Trophoblast cell (in vitro differentiated cells and primary cell): ENCODE results near the gene CTSW.

ENCODE experiments used
- DNase-seq, 2 donors: peaks; one replicate each; pipeline ENCODE4 v3.0.0-alpha.2; 2016
- H2AFZ ChIP-seq: 2 replicates; pipeline ENCODE4 v1.6.1; 2013; ENCODE audit warnings: low read length, moderate library complexity, mild to moderate bottlenecking; ENCODE audit not compliant: insufficient read depth, poor library complexity
- H2AK5ac ChIP-seq: 2 replicates; pipeline ENCODE4 v1.6.1; 2013; ENCODE audit warnings: mild to moderate bottlenecking, low read length
- H2BK120ac ChIP-seq: 2 replicates; pipeline ENCODE4 v1.6.1; 2013; ENCODE audit warnings: low read length, mild to moderate bottlenecking, moderate library complexity; ENCODE audit not compliant: insufficient read depth, poor library complexity
- H2BK12ac ChIP-seq: 2 replicates; pipeline ENCODE4 v1.6.1; 2013; ENCODE audit warnings: mild to moderate bottlenecking, low read length, moderate library complexity
- H2BK5ac ChIP-seq: 2 replicates; pipeline ENCODE4 v1.6.1; 2013; ENCODE audit warnings: low read length, low read depth, moderate library complexity, mild to moderate bottlenecking; ENCODE audit not compliant: poor library complexity
- H3K14ac ChIP-seq: 2 replicates; pipeline ENCODE4 v1.6.1; 2013; ENCODE audit warnings: mild to moderate bottlenecking, low read length
- H3K18ac ChIP-seq: 2 replicates; pipeline ENCODE4 v1.6.1; 2013; ENCODE audit warnings: mild to moderate bottlenecking, low read length
- H3K23ac ChIP-seq: 2 replicates; pipeline ENCODE4 v1.6.1; 2013; ENCODE audit warnings: low read length
- H3K27ac ChIP-seq: 2 replicates; pipeline ENCODE4 v1.5.1; 2013; ENCODE audit warnings: low read depth, mild to moderate bottlenecking, inconsistent platforms, low read length, moderate library complexity
- H3K27me3 ChIP-seq: 2 replicates; pipeline ENCODE4 v1.6.1; 2013; ENCODE audit warnings: inconsistent platforms, mild to moderate bottlenecking, low read length, moderate library complexity; ENCODE audit not compliant: insufficient read depth
- H3K36me3 ChIP-seq, 2 experiments: 1 replicate in 1 of 2; 2 replicates in 1 of 2; pipeline ENCODE4 v1.6.1; 2013; ENCODE audit warnings: low read length in 2 of 2, mild to moderate bottlenecking in 2 of 2, moderate library complexity in 1 of 2; ENCODE audit not compliant: insufficient read depth in 2 of 2, control insufficient read depth in 1 of 2
- H3K4ac ChIP-seq: 2 replicates; pipeline ENCODE4 v1.6.1; 2013; ENCODE audit warnings: low read depth, mild to moderate bottlenecking, low read length, moderate library complexity
- H3K4me1 ChIP-seq, 2 experiments: 1 replicate in 1 of 2; 2 replicates in 1 of 2; pipeline ENCODE4 v1.6.1; 2013; ENCODE audit warnings: low read length in 2 of 2, mild to moderate bottlenecking in 2 of 2, moderate library complexity in 1 of 2; ENCODE audit not compliant: insufficient read depth in 2 of 2, control insufficient read depth in 1 of 2
- H3K4me2 ChIP-seq: 2 replicates; pipeline ENCODE4 v1.6.1; 2013; ENCODE audit warnings: inconsistent platforms, mild to moderate bottlenecking, low read length, moderate library complexity
- H3K4me3 ChIP-seq: 2 replicates; pipeline ENCODE4 v1.5.1; 2013; ENCODE audit warnings: mild to moderate bottlenecking, low read depth, low read length, inconsistent platforms
- H3K79me1 ChIP-seq: one replicate; pipeline ENCODE4 v1.6.1; 2013; ENCODE audit warnings: low read length
- H3K79me2 ChIP-seq: 2 replicates; pipeline ENCODE4 v1.6.1; 2013; ENCODE audit warnings: low read length, mild to moderate bottlenecking; ENCODE audit not compliant: control insufficient read depth, insufficient read depth, poor library complexity
- H3K9ac ChIP-seq: 2 replicates; pipeline ENCODE4 v1.6.1; 2013; ENCODE audit warnings: mild to moderate bottlenecking, low read length
- H3K9me3 ChIP-seq: 2 replicates; pipeline ENCODE4 v1.6.1; 2013; ENCODE audit warnings: low read depth, mild to moderate bottlenecking, control low read depth, inconsistent platforms, low read length; ENCODE audit not compliant: insufficient read depth
- H4K12ac ChIP-seq: 2 replicates; pipeline ENCODE4 v1.6.1; 2013; ENCODE audit warnings: low read depth, mild to moderate bottlenecking, low read length, moderate library complexity
- H4K8ac ChIP-seq: 2 replicates; pipeline ENCODE4 v1.6.1; 2013; ENCODE audit warnings: low read depth, mild to moderate bottlenecking, low read length, moderate library complexity
- H4K91ac ChIP-seq: one replicate; pipeline ENCODE4 v1.6.1; 2013; ENCODE audit warnings: low read depth, mild to moderate bottlenecking, low read length, moderate library complexity
- WGBS: extraction: QIAGEN DNeasy Blood & Tissue Kit; methylation state at CpG from one replicate; pipeline ENCODE4 v1.1.7; 2013; ENCODE audit warnings: missing lambda C conversion rate; ENCODE audit not compliant: insufficient read length, insufficient coverage; ENCODE audit errors: extremely low coverage; 5-methylcytosine and 5-hydroxymethylcytosine counted together

CTSW gene

GRCh38 chr11:65857500-65857852 lies 22.2 kb upstream of the CTSW start:
- Histone ChIP-seq H2AFZ (peak overlapping the region; percentile 59), H3K18ac (peak overlapping the region; percentile 95), H4K8ac (peak overlapping the region; percentile 59), H4K12ac (peak overlapping the region; percentile 83), H3K14ac (peak overlapping the region; percentile 99), H3K27me3 (no peaks in the 10 kb centered on the region), H3K79me1 (peaks cover 30% of the 10 kb centered on the region), H3K23ac (no peak overlapping the region), H3K4me1 (peaks cover 17 to 18% of the 10 kb centered on the region in 2 experiments), H3K36me3 (peaks cover 52 to 53% of the 10 kb centered on the region in 2 experiments), H3K4me3 (peak overlapping the region; percentile 98), H2AK5ac (peak overlapping the region; percentile 97), H2BK5ac (peak overlapping the region; percentile 89), H3K79me2 (peaks cover 35% of the 10 kb centered on the region), H2BK120ac (peak overlapping the region; percentile 93), H2BK12ac (peak overlapping the region; percentile 31), H4K91ac (peak overlapping the region; percentile 98), H3K27ac (peak overlapping the region; percentile 97), H3K4ac (peak overlapping the region; percentile 98), H3K9ac (peak overlapping the region; percentile 98), H3K4me2 (peak overlapping the region; percentile 91), H3K9me3 (peaks cover 4% of the 10 kb centered on the region)
- peak in 1 of 2 donors; percentile 68 for DNase-seq
- no CpG with 5 or more reads among the region's 49 CpGs for WGBS

- H4K91ac ChIP-seq, result peak within 1 kb of the TSS; percentile 98
- peak within 1 kb of the TSS; percentile 93 for H2BK120ac ChIP-seq
- H3K14ac ChIP-seq, result peak within 1 kb of the TSS; percentile 99
- peak within 1 kb of the TSS; percentile 91 for H3K4me2 ChIP-seq
- no peak within 1 kb of the TSS for H3K23ac ChIP-seq
- peaks cover 2% of the 10 kb centered on the region for H3K9me3 ChIP-seq
- no CpG with 5 or more reads among the region's 92 CpGs for WGBS
- H2BK12ac ChIP-seq, result peak within 1 kb of the TSS; percentile 31
- H3K27ac ChIP-seq, result peak within 1 kb of the TSS; percentile 97
- H4K12ac ChIP-seq, result peak within 1 kb of the TSS; percentile 89
- H3K18ac ChIP-seq, result peak within 1 kb of the TSS; percentile 95
- peak within 1 kb of the TSS; percentile 98 for H3K4me3 ChIP-seq
- no peaks in the 10 kb centered on the region for H3K27me3 ChIP-seq
- peak within 1 kb of the TSS; percentile 98 for H3K9ac ChIP-seq
- peaks cover 30% of the 10 kb centered on the region for H3K79me1 ChIP-seq
- peaks cover 52 to 53% of the 10 kb centered on the region in 2 experiments for H3K36me3 ChIP-seq
- peak within 1 kb of the TSS; percentile 89 for H2BK5ac ChIP-seq
- peaks cover 35% of the 10 kb centered on the region for H3K79me2 ChIP-seq
- peak within 1 kb of the TSS; percentile 98 for H3K4ac ChIP-seq
- H2AFZ ChIP-seq, result peak within 1 kb of the TSS; percentile 59
- peak within 1 kb of the TSS; percentile 97 for H2AK5ac ChIP-seq
- peaks cover 17 to 18% of the 10 kb centered on the region in 2 experiments for H3K4me1 ChIP-seq
- H4K8ac ChIP-seq, result peak within 1 kb of the TSS; percentile 59
- DNase-seq, result peak; percentile 98 to 99
These were observed 21.6 kb upstream of the CTSW start, which contains the start of gene CFL1 for GRCh38 chr11:65857853-65858680. CFL1 (minus strand) TSS chr11:65858180; CDS start chr11:65858099, 81 bp downstream.

- Histone ChIP-seq H2AK5ac (no peak overlapping the region), H2BK12ac (no peak overlapping the region), H3K9me3 (peaks cover 2% of the 10 kb centered on the region), H3K4ac (no peak overlapping the region), H3K18ac (no peak overlapping the region), H2BK5ac (peak overlapping the region; percentile 71), H2AFZ (peak overlapping the region; percentile 32), H3K36me3 (peaks cover 52 to 53% of the 10 kb centered on the region in 2 experiments), H3K4me3 (peak overlapping the region; percentile 51), H3K9ac (peak overlapping the region; percentile 89), H3K79me1 (peaks cover 30% of the 10 kb centered on the region), H3K4me1 (peaks cover 17 to 18% of the 10 kb centered on the region in 2 experiments), H4K91ac (peak overlapping the region; percentile 33), H3K14ac (peak overlapping the region; percentile 25), H4K8ac (peak overlapping the region; percentile 7), H3K27ac (peak overlapping the region; percentile 77), H2BK120ac (peak overlapping the region; percentile 3), H4K12ac (no peak overlapping the region), H3K79me2 (peaks cover 35% of the 10 kb centered on the region), H3K4me2 (peak overlapping the region; percentile 87), H3K23ac (no peak overlapping the region), H3K27me3 (no peaks in the 10 kb centered on the region)
- peak in 1 of 2 donors; percentile 48 for DNase-seq
- WGBS, result no CpG with 5 or more reads among the region's 10 CpGs
These were observed 21.0 kb upstream of the CTSW start for GRCh38 chr11:65858681-65859087.

DNA sequence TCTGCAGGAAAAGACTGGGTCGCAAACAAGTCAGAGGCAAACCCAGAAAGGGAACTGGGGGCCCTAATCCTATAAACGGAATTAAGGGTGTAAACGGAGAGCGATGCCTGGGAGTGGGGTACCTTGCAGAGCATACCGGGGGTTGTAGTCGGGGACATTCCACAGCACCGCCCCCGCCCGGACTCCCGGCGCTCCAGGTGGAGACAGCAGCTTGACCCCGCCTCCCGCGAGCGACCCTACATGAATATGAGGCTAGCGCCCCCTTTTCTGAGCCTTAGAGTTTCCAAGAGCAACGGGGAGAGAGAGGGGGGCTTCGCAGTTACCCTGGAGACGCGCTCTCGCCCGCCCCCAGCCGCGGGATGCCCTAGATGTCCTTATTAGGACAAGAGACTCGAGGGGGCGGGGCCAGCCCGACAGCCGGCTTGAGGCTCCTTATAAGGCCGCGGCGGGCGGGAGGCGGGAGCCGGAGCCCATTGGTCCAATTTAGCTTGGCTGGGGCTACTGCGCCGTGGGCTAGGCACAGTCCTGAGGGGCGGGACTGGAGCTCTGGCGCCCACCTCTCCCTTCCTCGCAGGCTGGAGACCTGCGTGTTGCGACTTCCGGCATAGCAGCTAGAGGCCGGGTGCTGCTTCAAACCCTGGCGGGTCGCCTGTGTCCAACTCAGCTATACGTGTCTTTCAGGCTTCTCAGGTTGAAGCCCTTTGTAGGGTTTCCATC lies 20.4 kb upstream of the CTSW start:
- H3K9me3 ChIP-seq, result peaks cover 2% of the 10 kb centered on the region
- peak overlapping the region; percentile 91 for H2BK120ac ChIP-seq
- H3K18ac ChIP-seq, result peak overlapping the region; percentile 83
- H3K23ac ChIP-seq, result no peak overlapping the region
- peak overlapping the region; percentile 93 for H3K4me3 ChIP-seq
- peak overlapping the region; percentile 89 for H3K9ac ChIP-seq
- H2BK12ac ChIP-seq, result peak overlapping the region; percentile 29
- peaks cover 30% of the 10 kb centered on the region for H3K79me1 ChIP-seq
- H4K12ac ChIP-seq, result peak overlapping the region; percentile 88
- H4K8ac ChIP-seq, result peak overlapping the region; percentile 95
- peak overlapping the region; percentile 88 for H2AK5ac ChIP-seq
- peak overlapping the region; percentile 87 for H3K4me2 ChIP-seq
- no CpG with 5 or more reads among the region's 46 CpGs for WGBS
- no peak overlapping the region for H3K4ac ChIP-seq
- H4K91ac ChIP-seq, result peak overlapping the region; percentile 97
- H3K27ac ChIP-seq, result peak overlapping the region; percentile 95
- peak overlapping the region; percentile 70 for H2AFZ ChIP-seq
- peaks cover 35% of the 10 kb centered on the region for H3K79me2 ChIP-seq
- peak; percentile 98 to 99 for DNase-seq
- H3K4me1 ChIP-seq, result peaks cover 17 to 18% of the 10 kb centered on the region in 2 experiments
- H2BK5ac ChIP-seq, result peak overlapping the region; percentile 90
- H3K14ac ChIP-seq, result peak overlapping the region; percentile 94
- H3K36me3 ChIP-seq, result peaks cover 52 to 53% of the 10 kb centered on the region in 2 experiments
- no peaks in the 10 kb centered on the region for H3K27me3 ChIP-seq
